Hematopoietic multipotent progenitor cell treated with erythropoietin and hydrocortisone succinate and interleukin-3 and kit ligand, for 8 days (in vitro differentiated cells): ENCODE results near the gene SPATA22.
"Not testable (repeated sequence)": the region's sequence is repeated elsewhere in the genome, so short reads cannot be mapped to it uniquely, and the experiment has no call there.

Experiments used
- DNase-seq: peaks from one replicate; pipeline ENCODE4 v3.0.0-alpha.2; 2015

The SPATA22 gene

GRCh38 chr17:3472137-3472536 lies 518 bp upstream of the SPATA22 start:
- no peak for DNase-seq

GRCh38 chr17:3469529-3469928 lies 2.1 kb downstream of the SPATA22 start:
- DNase-seq: no peak

GRCh38 chr17:3466355-3466754 lies 5.3 kb downstream of the SPATA22 start:
- DNase-seq: not testable (repeated sequence)

GRCh38 chr17:3448059-3448665 lies 23.5 kb downstream of the SPATA22 start:
- DNase-seq: no peak

- DNase-seq: peak; percentile 2
Observed at GRCh38 chr17:3447625-3448024, 24.0 kb downstream of the SPATA22 start.

GRCh38 chr17:3440451-3440850 lies 31.2 kb downstream of the SPATA22 start:
- DNase-seq: no peak

GRCh38 chr17:3438368-3438767 lies 33.3 kb downstream of the SPATA22 start:
- no peak for DNase-seq

GRCh38 chr17:3433741-3434140 lies 37.9 kb downstream of the SPATA22 start, which contains the start of gene OR1E2:
Gene OR1E2 (minus strand): TSS chr17:3433841. CDS start chr17:3433841, 0 bp downstream.
- no peak for DNase-seq

- DNase-seq: peak; percentile 31
Observed at GRCh38 chr17:3433215-3433614, 38.4 kb downstream of the SPATA22 start.

GRCh38 chr17:3418222-3418621 lies 53.4 kb downstream of the SPATA22 start:
- no peak for DNase-seq

- DNase-seq: no peak
Observed at GRCh38 chr17:3415610-3416009, 56.0 kb downstream of the SPATA22 start.

- not testable (repeated sequence) for DNase-seq
Observed at GRCh38 chr17:3412216-3412615, 59.4 kb downstream of the SPATA22 start.

GRCh38 chr17:3411070-3411469 lies 60.5 kb downstream of the SPATA22 start, which contains the start of gene OR3A3:
Gene OR3A3 (plus strand): TSS chr17:3411370.
- no peak for DNase-seq

- not testable (repeated sequence) for DNase-seq
Observed at GRCh38 chr17:3403856-3404255, 67.8 kb downstream of the SPATA22 start.

GRCh38 chr17:3401786-3402185 lies 69.8 kb downstream of the SPATA22 start:
- no peak for DNase-seq

GRCh38 chr17:3400055-3400454 lies 71.6 kb downstream of the SPATA22 start:
- DNase-seq: no peak

- DNase-seq: no peak
Observed at GRCh38 chr17:3398310-3398709, 73.3 kb downstream of the SPATA22 start, which contains the start of gene OR1E1. Gene OR1E1 (minus strand): TSS chr17:3398410. CDS start chr17:3398410, 0 bp downstream.

- not testable (repeated sequence) for DNase-seq
Observed at GRCh38 chr17:3397801-3398200, 73.8 kb downstream of the SPATA22 start.
